CD4-positive, alpha-beta memory T cell (primary cell): Measurements from ENCODE around the gene SESN1. TPM values are rescaled to one million over a fixed set of nuclear protein-coding genes. Genes with fewer than 3 reads are reported as not detected.
A peak's percentile ranks its signal among the peaks of the same experiment; 100 is the strongest.

Source experiments
- CTCF ChIA-PET: fragments of 350-600 bp; sonication (Branson Sonifier 250); formaldehyde crosslinking; loops from one replicate; lab custom pipeline; 2021; ENCODE audit warnings: inconsistent platforms; ENCODE audit not compliant: partially characterized antibody; lab: Charles Lee
- POLR2A ChIA-PET: fragments of 350-600 bp; sonication (Branson Sonifier 250); formaldehyde crosslinking; loops from one replicate; lab custom pipeline; 2021; ENCODE audit not compliant: partially characterized antibody; lab: Charles Lee
- DNase-seq, 5 donors: peaks; one replicate each; pipeline versions ENCODE4 v3.0.0 to v3.0.0-alpha.2; 2020 to 2022; ENCODE audit warnings: mixed read lengths in 1 of 5
- H3K27ac ChIP-seq: one replicate; pipeline ENCODE4 v1.7.0; 2013; ENCODE audit warnings: low read depth, low read length
- H3K27me3 ChIP-seq: 2 replicates; pipeline ENCODE4 v1.7.0; 2013; ENCODE audit warnings: mild to moderate bottlenecking, low read length, moderate library complexity; ENCODE audit not compliant: insufficient read depth
- H3K36me3 ChIP-seq: 2 replicates; pipeline ENCODE4 v1.7.0; 2013; ENCODE audit warnings: mild to moderate bottlenecking, low read length, moderate library complexity; ENCODE audit not compliant: insufficient read depth
- H3K4me1 ChIP-seq: 2 replicates; pipeline ENCODE4 v1.7.0; 2013; ENCODE audit warnings: mild to moderate bottlenecking, low read length, moderate library complexity; ENCODE audit not compliant: insufficient read depth
- H3K4me3 ChIP-seq, 2 donors: one replicate each; pipeline ENCODE4 v1.7.0; 2013; ENCODE audit warnings: low read length in 2 of 2, mild to moderate bottlenecking in 1 of 2
- H3K9me3 ChIP-seq, 2 donors: one replicate each; pipeline ENCODE4 v1.7.0; 2013; ENCODE audit warnings: low read length in 2 of 2, control low read depth in 1 of 2; ENCODE audit not compliant: control insufficient read depth in 1 of 2
- H3K27ac Mint-ChIP-seq, 7 donors: one replicate each; pipeline ENCODE4 v1.8.0; 2020 to 2021; ENCODE audit warnings: mixed read lengths in 7 of 7, mild to moderate bottlenecking in 6 of 7, inconsistent platforms in 3 of 7, moderate library complexity in 3 of 7
- H3K27me3 Mint-ChIP-seq, 2 donors: one replicate each; pipeline ENCODE4 v1.8.0; 2020 to 2021; ENCODE audit warnings: mixed read lengths in 2 of 2
- H3K36me3 Mint-ChIP-seq, 2 donors: one replicate each; pipeline ENCODE4 v1.8.0; 2020 to 2021; ENCODE audit warnings: mixed read lengths in 2 of 2, inconsistent platforms in 1 of 2, mild to moderate bottlenecking in 1 of 2
- H3K4me1 Mint-ChIP-seq, 4 donors: one replicate each; pipeline ENCODE4 v1.8.0; 2020 to 2021; ENCODE audit warnings: mixed read lengths in 4 of 4, mild to moderate bottlenecking in 1 of 4
- H3K4me3 Mint-ChIP-seq, 8 donors: one replicate each; pipeline ENCODE4 v1.8.0; 2020 to 2021; ENCODE audit warnings: mixed read lengths in 8 of 8, mild to moderate bottlenecking in 7 of 8, moderate library complexity in 6 of 8, inconsistent platforms in 3 of 8
- H3K9me3 Mint-ChIP-seq, 8 donors: one replicate each; pipeline ENCODE4 v1.8.0; 2020 to 2021; ENCODE audit warnings: mixed read lengths in 8 of 8, mild to moderate bottlenecking in 5 of 8, inconsistent platforms in 3 of 8, moderate library complexity in 1 of 8
- intact Hi-C: fragments of 100-400 bp; cut with micrococcal nuclease; formaldehyde crosslinking; loops from one replicate; pipeline ENCODE4 v1.15.1; 2023
- polyA plus RNA-seq, 2 donors: library from polyadenylated mRNA; unstranded; fragments of 300-500 nt; fragmentation: Illumina TruSeq; gene quantifications; one replicate each; pipeline ENCODE4 v1.2.3, GENCODE V29; 2021
- total RNA-seq, 2 experiments: library from RNA; stranded (reverse); gene quantifications; one replicate each; pipeline ENCODE4 v1.2.3, GENCODE V29; 2021

Gene SESN1
- total and polyA plus RNA-seq, 4 experiments from 2014 or later = 37.0 to 51.7 (median 46.5) TPM

- H3K9me3 ChIP-seq = no peaks in the 10 kb centered on the region
- intact Hi-C loops = loop anchor here (1.0 to 2.0 kb wide), 2 partner anchors 14 to 49 kb away; no protein-coding TSS in a partner anchor
- Mint-ChIP-seq H3K27ac (peak overlapping the region in 6 of 7 donors; percentile 71 to 95 (median 92)), H3K36me3 (peaks cover 4 to 9% of the 10 kb centered on the region in 2 donors), H3K9me3 (peaks cover 0 to 3% (median 0%) of the 10 kb centered on the region in 8 donors), H3K4me3 (peak overlapping the region in 4 of 8 donors; percentile 0 to 64 (median 18)), H3K27me3 (no peaks in the 10 kb centered on the region), H3K4me1 (peaks cover 26 to 49% (median 34%) of the 10 kb centered on the region in 4 donors)
- peak overlapping the region; percentile 52 for H3K27ac ChIP-seq
- peaks cover 36% of the 10 kb centered on the region for H3K4me1 ChIP-seq
- DNase-seq = no peak
- H3K4me3 ChIP-seq = no peak overlapping the region
- H3K27me3 ChIP-seq = no peaks in the 10 kb centered on the region
- POLR2A ChIA-PET = interaction anchor here (1.3 to 4.9 kb wide), 6 partner anchors 9 to 324 kb away, joined by 4 to 32 read pairs (median 7); partner anchors contain the start of gene CD164
- no peaks in the 10 kb centered on the region for H3K36me3 ChIP-seq
- CTCF ChIA-PET = interaction anchor here (1.1 to 2.7 kb wide), 3 partner anchors 9 to 136 kb away, joined by 3 to 14 read pairs (median 4); no protein-coding TSS in a partner anchor
Observed at GRCh38 chr6:109058620-109059019, 36.0 kb downstream of the SESN1 start.

GRCh38 chr6:109056661-109057060, 38.0 kb downstream of the SESN1 start:
- Histone ChIP-seq H3K27ac (no peak overlapping the region), H3K4me3 (no peak overlapping the region), H3K9me3 (no peaks in the 10 kb centered on the region), H3K4me1 (peaks cover 29% of the 10 kb centered on the region), H3K36me3 (no peaks in the 10 kb centered on the region), H3K27me3 (no peaks in the 10 kb centered on the region)
- intact Hi-C loops = no loop called here
- Mint-ChIP-seq H3K27me3 (no peaks in the 10 kb centered on the region), H3K4me3 (no peak overlapping the region), H3K36me3 (peaks cover 3 to 4% of the 10 kb centered on the region in 2 donors), H3K27ac (peak overlapping the region in 2 of 7 donors; percentile 54 to 74), H3K4me1 (peaks cover 29 to 40% (median 35%) of the 10 kb centered on the region in 4 donors), H3K9me3 (peaks cover 0 to 3% (median 0%) of the 10 kb centered on the region in 8 donors)
- ChIA-PET CTCF (interaction anchor here (5.0 kb wide), 1 partner anchor 15 kb away, joined by 29 read pairs; no protein-coding TSS in a partner anchor), POLR2A (interaction anchor here (0.8 kb wide), 1 partner anchor 47 kb away, joined by 5 read pairs; no protein-coding TSS in a partner anchor)
- DNase-seq = no peak

GRCh38 chr6:109055771-109056235, 38.8 kb downstream of the SESN1 start:
- H3K36me3 Mint-ChIP-seq = peaks cover 3 to 4% of the 10 kb centered on the region in 2 donors
- ChIA-PET POLR2A (interaction anchor here (0.8 kb wide), 1 partner anchor 46 kb away, joined by 5 read pairs; no protein-coding TSS in a partner anchor), CTCF (interaction anchor here (5.0 kb wide), 1 partner anchor 16 kb away, joined by 29 read pairs; no protein-coding TSS in a partner anchor)
- H3K27ac ChIP-seq = no peak overlapping the region
- H3K27me3 ChIP-seq = no peaks in the 10 kb centered on the region
- H3K27me3 Mint-ChIP-seq = no peaks in the 10 kb centered on the region
- H3K4me1 ChIP-seq = peaks cover 36% of the 10 kb centered on the region
- peaks cover 31 to 42% (median 36%) of the 10 kb centered on the region in 4 donors for H3K4me1 Mint-ChIP-seq
- intact Hi-C loops = no loop called here
- H3K4me3 ChIP-seq = no peak overlapping the region
- H3K27ac Mint-ChIP-seq = no peak overlapping the region
- no peak overlapping the region for H3K4me3 Mint-ChIP-seq
- H3K9me3 ChIP-seq = no peaks in the 10 kb centered on the region
- no peaks in the 10 kb centered on the region for H3K36me3 ChIP-seq
- H3K9me3 Mint-ChIP-seq = peaks cover 0 to 3% (median 0%) of the 10 kb centered on the region in 8 donors
- DNase-seq = no peak

- no peak for DNase-seq
- peaks cover 22% of the 10 kb centered on the region for H3K4me1 ChIP-seq
- no peaks in the 10 kb centered on the region for H3K27me3 ChIP-seq
- H3K4me3 ChIP-seq = no peak overlapping the region
- no peaks in the 10 kb centered on the region for H3K36me3 ChIP-seq
- Mint-ChIP-seq H3K9me3 (peaks cover 0 to 3% (median 0%) of the 10 kb centered on the region in 8 donors), H3K36me3 (peaks cover 3 to 4% of the 10 kb centered on the region in 2 donors), H3K27me3 (no peaks in the 10 kb centered on the region), H3K4me1 (peaks cover 30 to 39% (median 33%) of the 10 kb centered on the region in 4 donors), H3K27ac (peak overlapping the region in 1 of 7 donors; percentile 63), H3K4me3 (no peak overlapping the region)
- intact Hi-C loops = no loop called here
- ChIA-PET CTCF (interaction anchor here (0.8 to 5.0 kb wide), 2 partner anchors 18 to 39 kb away, joined by 3 to 29 read pairs; no protein-coding TSS in a partner anchor), POLR2A (interaction anchor here (1.6 kb wide), 1 partner anchor 44 kb away, joined by 4 read pairs; no protein-coding TSS in a partner anchor)
- no peak overlapping the region for H3K27ac ChIP-seq
- no peaks in the 10 kb centered on the region for H3K9me3 ChIP-seq
Observed at GRCh38 chr6:109053336-109053735, 41.3 kb downstream of the SESN1 start.

DNA sequence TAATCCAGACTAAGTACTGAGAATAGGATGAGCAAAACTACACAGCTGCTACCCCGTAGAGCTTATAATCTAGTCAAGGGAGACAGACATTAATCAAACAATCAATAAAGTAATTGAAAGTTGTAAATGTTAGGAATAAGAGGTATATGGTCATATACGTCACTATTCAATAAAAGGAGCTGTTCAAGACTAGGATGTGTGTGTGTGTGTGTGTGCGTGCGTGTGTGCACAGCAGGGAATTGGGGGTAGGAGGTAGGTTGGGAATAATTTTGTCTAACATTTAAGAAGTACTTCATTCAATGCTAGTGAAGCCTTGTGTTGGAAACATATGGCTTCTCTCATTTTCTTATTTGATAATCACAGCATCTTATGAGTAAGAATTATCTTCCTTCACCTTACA, 41.8 kb downstream of the SESN1 start:
- Histone ChIP-seq H3K4me3 (no peak overlapping the region), H3K36me3 (no peaks in the 10 kb centered on the region), H3K27ac (no peak overlapping the region), H3K9me3 (no peaks in the 10 kb centered on the region), H3K4me1 (peaks cover 24% of the 10 kb centered on the region), H3K27me3 (no peaks in the 10 kb centered on the region)
- ChIA-PET POLR2A (interaction anchor here (1.6 kb wide), 1 partner anchor 43 kb away, joined by 4 read pairs; no protein-coding TSS in a partner anchor), CTCF (interaction anchor here (0.8 to 5.0 kb wide), 2 partner anchors 19 to 38 kb away, joined by 3 to 29 read pairs; no protein-coding TSS in a partner anchor)
- Mint-ChIP-seq H3K9me3 (peaks cover 0 to 3% (median 0%) of the 10 kb centered on the region in 8 donors), H3K27me3 (no peaks in the 10 kb centered on the region), H3K27ac (no peak overlapping the region), H3K4me3 (no peak overlapping the region), H3K4me1 (peaks cover 33 to 41% (median 36%) of the 10 kb centered on the region in 4 donors), H3K36me3 (peaks cover 3 to 5% of the 10 kb centered on the region in 2 donors)
- intact Hi-C loops = no loop called here
- DNase-seq = no peak

GRCh38 chr6:109052018-109052651, 42.5 kb downstream of the SESN1 start:
- no peak for DNase-seq
- Mint-ChIP-seq H3K27ac (no peak overlapping the region), H3K36me3 (peaks cover 0 to 5% of the 10 kb centered on the region in 2 donors), H3K9me3 (peaks cover 0 to 3% (median 0%) of the 10 kb centered on the region in 8 donors), H3K4me3 (peak overlapping the region in 1 of 8 donors; percentile 1), H3K27me3 (no peaks in the 10 kb centered on the region), H3K4me1 (peaks cover 31 to 41% (median 32%) of the 10 kb centered on the region in 4 donors)
- no peaks in the 10 kb centered on the region for H3K9me3 ChIP-seq
- H3K4me3 ChIP-seq = no peak overlapping the region
- ChIA-PET CTCF (interaction anchor here (5.0 kb wide), 1 partner anchor 19 kb away, joined by 29 read pairs; no protein-coding TSS in a partner anchor), POLR2A (interaction anchor here (0.8 kb wide), 1 partner anchor 12 kb away, joined by 3 read pairs; no protein-coding TSS in a partner anchor)
- no peak overlapping the region for H3K27ac ChIP-seq
- no peaks in the 10 kb centered on the region for H3K27me3 ChIP-seq
- peaks cover 24% of the 10 kb centered on the region for H3K4me1 ChIP-seq
- H3K36me3 ChIP-seq = no peaks in the 10 kb centered on the region
- intact Hi-C loops = no loop called here
